ENCODE data around the gene PUSL1. TPM values are rescaled to one million over a fixed set of nuclear protein-coding genes. Genes with fewer than 3 reads are reported as not detected.

Gene PUSL1
- total and polyA plus RNA-seq, 2 of the 4 experiments (the other 2 are of a cell fraction): 10.9 to 33.0 TPM

DNA sequence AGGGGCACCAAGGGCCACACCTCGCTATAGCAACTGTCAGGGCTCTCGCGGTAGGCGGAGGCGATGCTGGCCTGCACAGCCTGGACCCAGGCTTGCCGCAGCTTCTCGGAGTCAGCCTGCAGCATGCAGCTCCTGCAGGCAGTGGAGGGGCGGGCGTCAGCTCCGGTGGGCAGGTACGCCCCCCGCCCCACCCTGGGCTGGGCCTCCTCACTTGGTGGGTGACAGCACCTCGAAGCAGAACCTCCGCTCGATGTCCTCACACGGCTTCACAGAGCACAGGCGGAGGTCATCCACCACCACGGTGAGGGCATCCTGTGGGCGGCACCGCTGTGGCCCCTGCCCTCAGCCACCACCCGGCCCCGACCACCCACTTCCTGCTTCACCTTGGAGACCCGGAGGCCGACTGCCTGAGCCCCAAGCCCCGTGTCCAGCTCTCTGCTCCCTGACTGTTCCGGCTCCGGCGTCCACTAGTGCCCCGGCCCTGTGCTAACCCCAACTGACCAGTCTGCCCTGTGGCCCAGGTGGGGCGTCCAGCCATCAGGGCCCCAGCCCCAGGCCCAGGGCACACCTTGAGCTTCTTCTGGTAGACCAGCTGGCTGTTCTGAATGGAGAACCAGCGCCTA, 10.5 kb upstream of the PUSL1 start:
- no peak for ATAC-seq (ENCODE audit: low read depth)
- TF ChIP-seq RFX5 (IDR thresholded peaks at IDR 0.05; ENCODE audit: low read depth, low read length) (no peak), RCOR1 (IDR thresholded peaks at IDR 0.05; ENCODE audit: insufficient replicate concordance, low read length) (no peak), MAFK (IDR thresholded peaks at IDR 0.05; ENCODE audit: low read depth, low read length) (no peak), POLR2A (IDR thresholded peaks at IDR 0.05; ENCODE audit: low read depth, low read length) (no peak), RAD21 (IDR thresholded peaks at IDR 0.05; ENCODE audit: low read length) (no peak), CHD1 (IDR thresholded peaks at IDR 0.05; ENCODE audit: low read depth, low read length) (no peak), BHLHE40 (IDR thresholded peaks at IDR 0.05; ENCODE audit: low read depth, low read length) (no peak), MAZ (IDR thresholded peaks at IDR 0.05; ENCODE audit: borderline replicate concordance, low read depth, low read length) (no peak), FOS (IDR thresholded peaks at IDR 0.05; ENCODE audit: low read depth, low read length) (no peak), CEBPB (IDR thresholded peaks at IDR 0.05; ENCODE audit: low read depth, low read length) (no peak), MXI1 (IDR thresholded peaks at IDR 0.05; ENCODE audit: borderline replicate concordance, low read depth, low read length) (no peak), NFE2L2 (IDR thresholded peaks at IDR 0.05; ENCODE audit: low read depth, low read length) (no peak), SMC3 (IDR thresholded peaks at IDR 0.05; ENCODE audit: low read depth, low read length) (no peak)
- TF ChIP-seq, protein P1, sequence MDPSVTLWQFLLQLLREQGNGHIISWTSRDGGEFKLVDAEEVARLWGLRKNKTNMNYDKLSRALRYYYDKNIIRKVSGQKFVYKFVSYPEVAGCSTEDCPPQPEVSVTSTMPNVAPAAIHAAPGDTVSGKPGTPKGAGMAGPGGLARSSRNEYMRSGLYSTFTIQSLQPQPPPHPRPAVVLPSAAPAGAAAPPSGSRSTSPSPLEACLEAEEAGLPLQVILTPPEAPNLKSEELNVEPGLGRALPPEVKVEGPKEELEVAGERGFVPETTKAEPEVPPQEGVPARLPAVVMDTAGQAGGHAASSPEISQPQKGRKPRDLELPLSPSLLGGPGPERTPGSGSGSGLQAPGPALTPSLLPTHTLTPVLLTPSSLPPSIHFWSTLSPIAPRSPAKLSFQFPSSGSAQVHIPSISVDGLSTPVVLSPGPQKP (IDR thresholded peaks at IDR 0.05; ENCODE audit: borderline replicate concordance, low read depth, low read length): no peak
- TF ChIP-seq, protein P2, sequence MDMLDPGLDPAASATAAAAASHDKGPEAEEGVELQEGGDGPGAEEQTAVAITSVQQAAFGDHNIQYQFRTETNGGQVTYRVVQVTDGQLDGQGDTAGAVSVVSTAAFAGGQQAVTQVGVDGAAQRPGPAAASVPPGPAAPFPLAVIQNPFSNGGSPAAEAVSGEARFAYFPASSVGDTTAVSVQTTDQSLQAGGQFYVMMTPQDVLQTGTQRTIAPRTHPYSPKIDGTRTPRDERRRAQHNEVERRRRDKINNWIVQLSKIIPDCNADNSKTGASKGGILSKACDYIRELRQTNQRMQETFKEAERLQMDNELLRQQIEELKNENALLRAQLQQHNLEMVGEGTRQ (IDR thresholded peaks at IDR 0.05; ENCODE audit: low read depth, low read length): no peak
- TF ChIP-seq, protein P3, sequence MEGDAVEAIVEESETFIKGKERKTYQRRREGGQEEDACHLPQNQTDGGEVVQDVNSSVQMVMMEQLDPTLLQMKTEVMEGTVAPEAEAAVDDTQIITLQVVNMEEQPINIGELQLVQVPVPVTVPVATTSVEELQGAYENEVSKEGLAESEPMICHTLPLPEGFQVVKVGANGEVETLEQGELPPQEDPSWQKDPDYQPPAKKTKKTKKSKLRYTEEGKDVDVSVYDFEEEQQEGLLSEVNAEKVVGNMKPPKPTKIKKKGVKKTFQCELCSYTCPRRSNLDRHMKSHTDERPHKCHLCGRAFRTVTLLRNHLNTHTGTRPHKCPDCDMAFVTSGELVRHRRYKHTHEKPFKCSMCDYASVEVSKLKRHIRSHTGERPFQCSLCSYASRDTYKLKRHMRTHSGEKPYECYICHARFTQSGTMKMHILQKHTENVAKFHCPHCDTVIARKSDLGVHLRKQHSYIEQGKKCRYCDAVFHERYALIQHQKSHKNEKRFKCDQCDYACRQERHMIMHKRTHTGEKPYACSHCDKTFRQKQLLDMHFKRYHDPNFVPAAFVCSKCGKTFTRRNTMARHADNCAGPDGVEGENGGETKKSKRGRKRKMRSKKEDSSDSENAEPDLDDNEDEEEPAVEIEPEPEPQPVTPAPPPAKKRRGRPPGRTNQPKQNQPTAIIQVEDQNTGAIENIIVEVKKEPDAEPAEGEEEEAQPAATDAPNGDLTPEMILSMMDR (conservative IDR thresholded peaks at IDR 0.05; ENCODE audit: low read depth, low read length): no peak
- POLR2A ChIA-PET (ENCODE audit: unreplicated experiment): no interaction called here

More for the DNA sequence above, 10.5 kb upstream of the PUSL1 start:
- no peak overlapping the region for H3K18ac ChIP-seq (ENCODE audit: low read depth, low read length)
- 95% methylated on average over 24 of the region's 31 CpGs; no CpG with 5 or more reads in 1 of the 2 experiments for WGBS, 2 experiments (ENCODE audit: extremely low coverage in 2 of 2, insufficient read length in 1 of 2)
- H3K23ac ChIP-seq (ENCODE audit: low read depth, low read length): no peak overlapping the region
- peaks cover 39% of the 10 kb centered on the region for H3K36me3 ChIP-seq (ENCODE audit: control insufficient read depth, insufficient read depth, low read length)
- no peak overlapping the region for H2BK5ac ChIP-seq (ENCODE audit: low read depth, low read length, poor library complexity, severe bottlenecking)
- no peak overlapping the region for H3K56ac ChIP-seq (ENCODE audit: extremely low read depth, insufficient read depth, low read length)
- H4K91ac ChIP-seq (ENCODE audit: insufficient read depth, low read depth, low read length): no peak overlapping the region
- H3K14ac ChIP-seq (replicated peaks; ENCODE audit: low read depth, low read length): no peak overlapping the region
- H4K20me1 ChIP-seq (ENCODE audit: insufficient read depth, low read length): peaks cover 26% of the 10 kb centered on the region
- in situ Hi-C loops (cut with MboI; ENCODE audit: low sequenced_read_pairs) (no loop called here), dilution Hi-C loops (cut with HindIII; ENCODE audit: low sequenced_read_pairs, unreplicated experiment) (no loop called here), intact Hi-C loops (cut with micrococcal nuclease) (no loop called here)
- no peak for DNase-seq
- H2BK20ac ChIP-seq (ENCODE audit: low read depth, low read length): no peak overlapping the region
- H3K4me3 ChIP-seq (ENCODE audit: insufficient read depth, low read depth, low read length): no peak overlapping the region
- CTCF ChIA-PET: no interaction called here
- no peaks in the 10 kb centered on the region for H3K27me3 ChIP-seq (ENCODE audit: control insufficient read depth, insufficient read depth, low read length)
- H3K79me1 ChIP-seq (ENCODE audit: low read depth in 1 of 2, low read length in 2 of 2): peaks cover 0 to 15% of the 10 kb centered on the region in 2 experiments; a peak in 2 of 4 replicates
- no peak overlapping the region for H3K4ac ChIP-seq (ENCODE audit: low read depth, low read length)
- H2AK9ac ChIP-seq (replicated peaks; ENCODE audit: low read depth, low read length, poor library complexity): no peak overlapping the region
- no peak overlapping the region for H2AFZ ChIP-seq (replicated peaks; ENCODE audit: low read length, poor library complexity)
- H3K9ac ChIP-seq (ENCODE audit: low read depth, low read length): no peak overlapping the region
- H3K9me1 ChIP-seq (ENCODE audit: insufficient read depth, low read length): no peaks in the 10 kb centered on the region
- H3K4me1 ChIP-seq (ENCODE audit: control insufficient read depth, insufficient read depth, low read length): no peaks in the 10 kb centered on the region
- no peak overlapping the region for H4K5ac ChIP-seq (ENCODE audit: low read depth, low read length)
- no TSS peak for BruUV-seq (replicated peaks)
- no peak overlapping the region for H3K4me2 ChIP-seq (ENCODE audit: low read depth, low read length)
- H4K8ac ChIP-seq (ENCODE audit: low read depth in 2 of 2, low read length in 2 of 2): no peak overlapping the region
- no peak overlapping the region for H2BK15ac ChIP-seq (ENCODE audit: low read depth, low read length)
- no peak overlapping the region for H2BK120ac ChIP-seq (ENCODE audit: low read depth, low read length)
- H3K27ac ChIP-seq (ENCODE audit: insufficient read depth, low read length): no peak overlapping the region
- no peaks in the 10 kb centered on the region for H3K9me3 ChIP-seq (ENCODE audit: control insufficient read depth, insufficient read depth, low read length)
- H2AK5ac ChIP-seq (ENCODE audit: low read depth, low read length): no peak overlapping the region
